GM23338 (cell line): ENCODE results near the gene ANKRD7. TPM values are rescaled to one million over a fixed set of nuclear protein-coding genes. Genes with fewer than 3 reads are reported as not detected.

Experiments used
- ATAC-seq: fragments of 200-7000 bp; cut with Tn5 transposase; 3 replicates; pipeline ENCODE4 v1.9.1; 2020
- DNase-seq: peaks from one replicate; pipeline ENCODE4 v3.0.0-alpha.2; 2015; ENCODE audit warnings: low spot score
- H2AFZ ChIP-seq: fragments of 200-600 bp; sonication (generic); 2 replicates; pipeline ENCODE4 v1.8.0; 2016; ENCODE audit warnings: antibody characterized with exemption, mild to moderate bottlenecking, moderate library complexity
- H3F3A ChIP-seq: fragments of 200-600 bp; sonication (generic); replicated peaks from 2 replicates; pipeline ENCODE4 v1.8.0; 2017; ENCODE audit warnings: antibody characterized with exemption, mixed run types, low read depth
- H3K27ac ChIP-seq: fragments of 200-600 bp; sonication (generic); 2 replicates; pipeline ENCODE4 v1.6.1; 2016; ENCODE audit warnings: low read depth
- H3K27me3 ChIP-seq: fragments of 200-600 bp; sonication (generic); 2 replicates; pipeline ENCODE4 v1.8.0; 2016; ENCODE audit warnings: mild to moderate bottlenecking, mixed run types, moderate library complexity; ENCODE audit not compliant: insufficient read depth
- H3K36me3 ChIP-seq: fragments of 200-600 bp; sonication (generic); 2 replicates; pipeline ENCODE4 v1.8.0; 2016; ENCODE audit warnings: mild to moderate bottlenecking; ENCODE audit not compliant: insufficient read depth
- H3K4me1 ChIP-seq: fragments of 200-600 bp; sonication (generic); 2 replicates; pipeline ENCODE4 v1.8.0; 2016; ENCODE audit warnings: mild to moderate bottlenecking, moderate library complexity; ENCODE audit not compliant: insufficient read depth
- H3K4me2 ChIP-seq: fragments of 200-600 bp; sonication (generic); 2 replicates; pipeline ENCODE4 v1.7.1; 2017; ENCODE audit warnings: mixed run types
- H3K4me3 ChIP-seq: fragments of 200-600 bp; sonication (generic); 2 replicates; pipeline ENCODE4 v1.6.1; 2016; ENCODE audit warnings: mixed run types
- H3K79me2 ChIP-seq: fragments of 200-600 bp; sonication (generic); replicated peaks from 2 replicates; pipeline ENCODE4 v1.8.0; 2017; ENCODE audit warnings: mild to moderate bottlenecking; ENCODE audit not compliant: insufficient read depth
- H3K9me2 ChIP-seq: fragments of 200-600 bp; sonication (generic); 2 replicates; pipeline ENCODE4 v1.8.0; 2017; ENCODE audit not compliant: insufficient read depth
- H4K20me1 ChIP-seq: fragments of 200-600 bp; sonication (generic); replicated peaks from 2 replicates; pipeline ENCODE4 v1.8.0; 2017; ENCODE audit warnings: mild to moderate bottlenecking; ENCODE audit not compliant: insufficient read depth
- H3K27ac Mint-ChIP-seq: 2 replicates; pipeline ENCODE4 v1.8.0; 2020; ENCODE audit warnings: inconsistent platforms, mild to moderate bottlenecking, moderate library complexity, mixed read lengths
- H3K27me3 Mint-ChIP-seq: 3 replicates; pipeline ENCODE4 v1.8.0; 2022; ENCODE audit warnings: low read depth, mild to moderate bottlenecking, moderate library complexity, mixed read lengths, inconsistent platforms; ENCODE audit not compliant: insufficient read depth, poor library complexity
- H3K36me3 Mint-ChIP-seq: 3 replicates; pipeline ENCODE4 v1.8.0; 2021; ENCODE audit warnings: low read depth, mild to moderate bottlenecking, inconsistent platforms, moderate library complexity, mixed read lengths
- H3K4me1 Mint-ChIP-seq: 3 replicates; pipeline ENCODE4 v1.8.0; 2020; ENCODE audit warnings: mild to moderate bottlenecking, inconsistent platforms, mixed read lengths
- H3K4me3 Mint-ChIP-seq: 3 replicates; pipeline ENCODE4 v1.8.0; 2021; ENCODE audit warnings: moderate library complexity, mild to moderate bottlenecking, inconsistent platforms, mixed read lengths
- H3K9me3 Mint-ChIP-seq: 3 replicates; pipeline ENCODE4 v1.8.0; 2020; ENCODE audit warnings: moderate library complexity, mild to moderate bottlenecking, inconsistent platforms, mixed read lengths
- CREB1 ChIP-seq: fragments of 250-450 bp; sonication (Bioruptor Pico); IDR thresholded peaks from 2 replicates; pipeline ENCODE4 v1.5.0; 2020; ENCODE audit warnings: low read depth, mild to moderate bottlenecking, moderate library complexity
- CTCF ChIP-seq, 2 experiments: fragments of 200-600 bp in 1 of 2; sonication (generic) in 1 of 2; conservative IDR thresholded peaks; 2 replicates each; pipeline versions ENCODE4 v1.5.1 to v1.6.1; 2016 to 2017; ENCODE audit warnings: antibody characterized with exemption in 2 of 2, low read depth in 2 of 2, mild to moderate bottlenecking in 2 of 2, moderate library complexity in 1 of 2
- EZH2 ChIP-seq: fragments of 200-600 bp; sonication (generic); IDR thresholded peaks from one replicate; pipeline ENCODE4 v1.8.0; 2017; ENCODE audit warnings: antibody characterized with exemption, mild to moderate bottlenecking, low read depth; ENCODE audit not compliant: unreplicated experiment
- EZH2phosphoT487 ChIP-seq: fragments of 200-600 bp; sonication (generic); IDR thresholded peaks from one replicate; pipeline ENCODE4 v1.8.1; 2018; ENCODE audit warnings: antibody characterized with exemption; ENCODE audit not compliant: unreplicated experiment
- NANOG ChIP-seq: IDR thresholded peaks from 2 replicates; pipeline ENCODE4 v1.6.1; 2016; ENCODE audit warnings: antibody characterized with exemption, borderline replicate concordance
- POLR2AphosphoS5 ChIP-seq: IDR thresholded peaks from 2 replicates; pipeline ENCODE4 v1.6.1; 2016; ENCODE audit warnings: antibody characterized with exemption, low read depth
- STAT1 ChIP-seq: IDR thresholded peaks from one replicate; pipeline ENCODE4 v1.6.1; 2016; ENCODE audit warnings: antibody characterized with exemption; ENCODE audit not compliant: unreplicated experiment
- ZNF114 ChIP-seq: fragments of 250-450 bp; sonication (Bioruptor Pico); IDR thresholded peaks from 2 replicates; pipeline ENCODE4 v1.5.0; 2020; ENCODE audit warnings: mild to moderate bottlenecking, moderate library complexity
- ZNF331 ChIP-seq: fragments of 250-450 bp; sonication (Bioruptor Pico); IDR thresholded peaks from 2 replicates; pipeline ENCODE4 v1.5.0; 2020; ENCODE audit warnings: low read depth, mild to moderate bottlenecking, moderate library complexity
- ZNF462 ChIP-seq: fragments of 250-450 bp; sonication (Bioruptor Pico); IDR thresholded peaks from 2 replicates; pipeline ENCODE4 v1.5.0; 2020; ENCODE audit warnings: mild to moderate bottlenecking, moderate library complexity
- polyA plus RNA-seq: library from polyadenylated mRNA; unstranded; fragments of >200 nt; fragmentation: Nextera tagmentation; extraction: Ambion mirVana; gene quantifications from 2 replicates; pipeline ENCODE4 v1.2.1, GENCODE V29; 2016
- total RNA-seq: library from RNA; depleted of rRNA; stranded (reverse); fragments of >200 nt; shearing (Covaris generic); gene quantifications from 2 replicates; pipeline ENCODE4 v1.2.3, GENCODE V29; 2014

ANKRD7 gene
- total and polyA plus RNA-seq, 2 experiments from 2014 or later = 1.6 to 2.1 TPM

- TF ChIP-seq ZNF462 (no peak), EZH2 (no peak), STAT1 (no peak), CREB1 (no peak)
These were observed 63.6 kb downstream of the ANKRD7 start (continued) for GRCh38 chr7:118288098-118288497.

- H3K27me3 ChIP-seq = no peaks in the 10 kb centered on the region
- peaks cover 15% of the 10 kb centered on the region for H3K36me3 Mint-ChIP-seq
- no peaks in the 10 kb centered on the region for H3F3A ChIP-seq
- H3K9me2 ChIP-seq = peaks cover 12% of the 10 kb centered on the region; the same call in 1 of the 2 replicates
- no peak overlapping the region for H3K27ac ChIP-seq
- no peak overlapping the region for H3K4me2 ChIP-seq
- no peaks in the 10 kb centered on the region for H3K79me2 ChIP-seq
- no peak overlapping the region for H3K27ac Mint-ChIP-seq
- no peak overlapping the region for H3K4me3 ChIP-seq
- no peaks in the 10 kb centered on the region for H3K4me1 Mint-ChIP-seq
- DNase-seq (no peak), ATAC-seq (no peak)
- no peaks in the 10 kb centered on the region for H3K36me3 ChIP-seq
- H3K4me1 ChIP-seq = no peaks in the 10 kb centered on the region
- no peak overlapping the region for H2AFZ ChIP-seq
- no peaks in the 10 kb centered on the region for H4K20me1 ChIP-seq
- H3K27me3 Mint-ChIP-seq = peaks cover 4% of the 10 kb centered on the region
- no peak overlapping the region for H3K4me3 Mint-ChIP-seq
- peaks cover 19% of the 10 kb centered on the region for H3K9me3 Mint-ChIP-seq
- no peak for TF ChIP-seq ZNF114 (CRISPR knock-in tag)
- TF ChIP-seq EZH2phosphoT487 = no peak
- TF ChIP-seq NANOG = no peak
- no peak for TF ChIP-seq STAT1
- no peak for TF ChIP-seq CTCF (conservative IDR thresholded peaks at IDR 0.05; ENCODE audit: low read depth in 2 of 2)
- no peak for TF ChIP-seq POLR2AphosphoS5
- TF ChIP-seq CREB1 = no peak
- no peak for TF ChIP-seq ZNF331
These were observed 65.0 kb downstream of the ANKRD7 start for GRCh38 chr7:118289476-118289875.
